DMS79 treated with DMSO at 0.1 percent for 48 hours (cell line): ENCODE results near the gene RAB6B.

Experiments
- DNase-seq: peaks from one replicate; lab custom pipeline; 2025; lab: John Stamatoyannopoulos, UW

The RAB6B gene

GRCh38 chr3:133880886-133881455 lies 14.7 kb downstream of the RAB6B start:
- DNase-seq, result no peak

GRCh38 chr3:133880287-133880686 lies 15.4 kb downstream of the RAB6B start:
- no peak for DNase-seq

- DNase-seq, result no peak
These were observed 17.2 kb downstream of the RAB6B start for GRCh38 chr3:133878518-133878917.

- DNase-seq, result no peak
These were observed 18.5 kb downstream of the RAB6B start for GRCh38 chr3:133877221-133877620.

- DNase-seq, result no peak
These were observed 20.8 kb downstream of the RAB6B start for GRCh38 chr3:133874761-133875438.

- DNase-seq, result no peak
These were observed 21.3 kb downstream of the RAB6B start for GRCh38 chr3:133874344-133874743.

GRCh38 chr3:133872781-133873180 lies 22.9 kb downstream of the RAB6B start:
- DNase-seq, result no peak

GRCh38 chr3:133872161-133872560 lies 23.5 kb downstream of the RAB6B start:
- DNase-seq, result no peak

GRCh38 chr3:133871368-133872090 lies 24.2 kb downstream of the RAB6B start:
- no peak for DNase-seq

- no peak for DNase-seq
These were observed 24.9 kb downstream of the RAB6B start for GRCh38 chr3:133870822-133871221.

GRCh38 chr3:133869586-133869985 lies 26.1 kb downstream of the RAB6B start:
- DNase-seq, result no peak

GRCh38 chr3:133868758-133869475 lies 26.8 kb downstream of the RAB6B start:
- DNase-seq, result no peak

- DNase-seq, result no peak
These were observed 27.5 kb downstream of the RAB6B start for GRCh38 chr3:133868186-133868585.

- no peak for DNase-seq
These were observed 29.5 kb downstream of the RAB6B start for GRCh38 chr3:133866141-133866540.

GRCh38 chr3:133865136-133865855 lies 30.4 kb downstream of the RAB6B start:
- DNase-seq, result no peak

- no peak for DNase-seq
These were observed 31.1 kb downstream of the RAB6B start for GRCh38 chr3:133864616-133865015.

GRCh38 chr3:133863911-133864310 lies 31.8 kb downstream of the RAB6B start:
- no peak for DNase-seq

GRCh38 chr3:133862161-133862560 lies 33.5 kb downstream of the RAB6B start:
- peak; percentile 64 for DNase-seq

GRCh38 chr3:133860519-133860918 lies 35.2 kb downstream of the RAB6B start:
- DNase-seq, result no peak

- DNase-seq, result peak; percentile 8
These were observed 36.1 kb downstream of the RAB6B start for GRCh38 chr3:133859381-133860234.

- DNase-seq, result no peak
These were observed 37.9 kb downstream of the RAB6B start for GRCh38 chr3:133857767-133858166.
